Amniotic stem cell (primary cell): Measurements from ENCODE around the gene ZDHHC9.

ENCODE experiments used
- DNase-seq: peaks from one replicate; lab custom pipeline; 2025; lab: John Stamatoyannopoulos, UW

The ZDHHC9 gene

DNA sequence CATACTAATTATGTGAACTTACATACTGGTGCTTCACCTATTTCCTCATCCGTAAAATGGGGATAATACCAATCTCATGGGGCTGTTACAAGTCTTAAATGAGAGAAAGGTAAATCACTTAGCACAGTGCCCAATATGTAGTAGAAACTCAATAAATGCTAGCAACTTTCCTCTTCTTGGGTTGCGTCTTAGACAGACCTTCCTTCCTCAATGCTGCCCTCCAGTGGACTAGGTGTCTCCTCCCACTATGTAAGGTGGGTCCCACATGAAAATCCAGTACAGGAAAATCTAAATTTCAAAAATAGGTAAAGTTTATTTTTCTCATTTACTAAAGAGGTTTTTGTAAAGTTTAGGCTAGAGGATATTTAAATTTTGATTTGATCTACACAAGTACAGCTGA is 20.6 kb downstream of the ZDHHC9 start:
- no peak for DNase-seq

GRCh38 chrX:129818123-129818522 is 25.6 kb downstream of the ZDHHC9 start:
- DNase-seq, result no peak

DNA sequence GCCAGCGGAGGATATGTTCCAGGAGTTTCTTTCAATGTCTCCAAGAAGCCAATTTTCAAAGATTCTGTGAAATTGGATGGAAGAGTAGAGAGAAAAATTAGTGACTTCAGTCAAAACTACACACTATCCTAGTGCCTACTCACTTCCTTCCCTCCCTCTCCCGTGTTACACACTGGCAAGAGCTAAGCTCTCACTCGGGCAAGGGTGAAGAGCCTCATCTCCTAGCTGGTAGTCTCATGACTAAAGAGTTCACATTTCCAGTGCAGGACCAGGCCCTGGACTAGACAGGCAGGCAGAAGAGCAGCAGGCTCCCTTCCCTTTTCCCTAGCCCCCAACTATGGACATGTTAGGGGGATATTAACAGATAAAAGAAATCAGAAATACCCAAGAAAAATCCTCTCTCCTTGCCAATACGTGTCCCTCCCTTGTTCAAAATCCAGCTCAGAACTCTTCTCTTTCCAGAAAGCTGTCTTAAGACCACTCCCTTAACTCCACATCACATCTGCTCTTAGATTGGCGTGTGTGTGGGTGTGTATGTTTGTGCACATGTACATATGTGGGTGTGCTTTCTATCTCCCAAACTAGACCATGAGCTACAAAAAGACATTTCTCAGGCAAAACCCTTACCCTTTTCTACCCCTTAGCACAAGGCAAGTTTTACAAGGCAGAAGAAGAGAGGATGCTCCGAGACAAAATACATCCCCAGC is 29.9 kb downstream of the ZDHHC9 start:
- no peak for DNase-seq

- DNase-seq, result no peak
These were observed 34.6 kb downstream of the ZDHHC9 start for GRCh38 chrX:129808829-129809796.

DNA sequence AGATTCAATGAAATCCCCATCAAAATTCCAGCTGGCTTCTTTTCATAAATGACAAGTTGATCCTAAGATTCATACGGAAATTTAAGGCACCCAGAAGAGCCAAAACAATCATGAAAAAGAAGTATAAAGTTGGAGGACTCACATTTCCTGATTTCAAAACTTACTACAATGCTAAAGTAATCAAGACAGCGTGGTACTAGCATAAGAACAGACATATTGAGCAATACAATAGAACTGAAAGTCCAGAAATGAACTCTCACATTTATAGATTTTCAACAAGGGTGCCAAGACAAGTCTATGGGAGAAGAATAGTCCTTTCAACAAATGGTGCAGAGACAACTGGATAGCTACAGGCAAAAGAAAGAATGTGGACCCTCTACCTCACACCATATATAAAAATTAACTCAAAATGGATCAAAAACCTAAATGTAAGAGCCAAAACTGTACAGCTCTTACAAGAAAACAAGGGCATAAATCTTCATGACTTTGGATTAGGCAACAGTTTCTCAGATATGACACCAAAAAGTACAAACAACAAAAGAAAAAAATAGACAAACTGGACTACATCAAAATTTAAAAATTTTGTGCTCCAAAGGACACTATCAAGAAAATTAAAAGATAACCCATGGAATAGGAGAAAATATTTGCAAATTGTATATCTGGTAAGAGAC is 35.4 kb downstream of the ZDHHC9 start:
- no peak for DNase-seq

- DNase-seq, result no peak
These were observed 38.9 kb downstream of the ZDHHC9 start for GRCh38 chrX:129804806-129805205.

DNA sequence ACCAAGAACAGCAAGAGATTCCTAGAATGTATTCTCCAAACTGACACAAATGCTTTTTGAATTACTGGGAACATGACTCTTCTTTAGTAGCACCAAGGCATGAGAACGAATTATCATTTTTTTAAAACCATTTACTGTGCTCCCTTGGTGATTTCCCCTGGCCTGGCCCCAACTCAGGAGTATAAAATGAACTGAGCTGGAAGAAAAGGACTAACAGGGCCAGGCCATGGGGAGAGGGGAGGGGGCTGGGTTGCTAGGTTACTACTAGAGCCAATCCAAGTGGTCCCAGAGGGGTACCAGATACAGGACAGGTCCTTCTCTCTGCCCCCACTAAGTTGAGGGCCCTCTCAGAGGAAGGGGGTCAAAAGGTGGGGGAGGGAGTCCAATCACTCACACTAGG is 40.8 kb downstream of the ZDHHC9 start:
- no peak for DNase-seq

- no peak for DNase-seq
These were observed 43.5 kb downstream of the ZDHHC9 start for GRCh38 chrX:129800186-129800585.

- DNase-seq, result no peak
These were observed 44.8 kb downstream of the ZDHHC9 start for GRCh38 chrX:129798888-129799287.

DNA sequence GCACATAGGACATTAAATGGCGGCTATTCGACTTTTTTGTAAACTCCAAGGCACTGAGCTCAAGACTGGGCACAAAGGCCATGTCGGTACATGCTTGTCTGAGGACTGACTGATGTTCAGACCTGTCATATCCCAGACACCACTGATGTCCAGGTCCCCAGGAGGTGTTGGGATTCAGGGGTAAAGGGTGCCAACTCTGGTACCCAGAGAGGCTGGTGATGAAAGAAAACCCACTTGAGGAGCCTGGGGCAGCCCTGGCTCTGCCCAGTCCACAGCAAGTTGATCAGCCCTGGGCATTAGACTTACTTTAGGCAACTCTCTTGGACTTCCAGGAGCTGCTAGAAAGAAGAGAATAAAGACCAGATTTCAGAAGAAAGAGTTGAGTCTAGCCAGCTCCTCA is 45.2 kb downstream of the ZDHHC9 start:
- no peak for DNase-seq

- no peak for DNase-seq
These were observed 46.3 kb downstream of the ZDHHC9 start for GRCh38 chrX:129797251-129797906.

- no peak for DNase-seq
These were observed 48.1 kb downstream of the ZDHHC9 start for GRCh38 chrX:129795584-129795983.

DNA sequence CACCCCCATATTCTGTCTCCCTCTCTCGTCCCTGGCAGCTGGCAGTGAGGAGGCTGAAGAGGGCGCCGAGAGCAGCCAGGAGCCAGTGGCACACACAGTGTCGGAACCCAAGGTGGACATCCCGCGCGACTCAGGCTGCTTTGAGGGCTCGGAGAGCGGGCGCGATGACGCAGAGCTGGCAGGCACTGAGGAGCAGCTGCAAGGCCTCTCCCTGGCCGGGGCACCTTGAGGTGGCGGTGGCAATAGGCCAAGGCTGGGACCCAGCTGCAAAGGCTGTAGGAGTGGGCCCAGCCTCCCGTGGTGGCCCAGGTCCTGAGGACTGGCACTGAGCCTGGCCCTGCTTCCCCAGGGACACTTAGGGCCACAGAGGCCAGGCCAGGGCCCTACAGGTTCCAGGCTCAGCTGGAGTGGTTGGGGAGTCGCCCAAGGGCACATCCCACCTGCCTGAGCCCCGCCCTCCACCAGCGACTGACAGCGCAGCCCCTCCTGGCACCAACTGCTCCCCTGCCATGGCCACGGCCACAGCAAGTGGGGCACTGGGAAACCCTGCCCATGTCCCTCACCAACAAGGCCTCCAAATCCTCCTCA is 50.0 kb downstream of the ZDHHC9 start:
- no peak for DNase-seq

DNA sequence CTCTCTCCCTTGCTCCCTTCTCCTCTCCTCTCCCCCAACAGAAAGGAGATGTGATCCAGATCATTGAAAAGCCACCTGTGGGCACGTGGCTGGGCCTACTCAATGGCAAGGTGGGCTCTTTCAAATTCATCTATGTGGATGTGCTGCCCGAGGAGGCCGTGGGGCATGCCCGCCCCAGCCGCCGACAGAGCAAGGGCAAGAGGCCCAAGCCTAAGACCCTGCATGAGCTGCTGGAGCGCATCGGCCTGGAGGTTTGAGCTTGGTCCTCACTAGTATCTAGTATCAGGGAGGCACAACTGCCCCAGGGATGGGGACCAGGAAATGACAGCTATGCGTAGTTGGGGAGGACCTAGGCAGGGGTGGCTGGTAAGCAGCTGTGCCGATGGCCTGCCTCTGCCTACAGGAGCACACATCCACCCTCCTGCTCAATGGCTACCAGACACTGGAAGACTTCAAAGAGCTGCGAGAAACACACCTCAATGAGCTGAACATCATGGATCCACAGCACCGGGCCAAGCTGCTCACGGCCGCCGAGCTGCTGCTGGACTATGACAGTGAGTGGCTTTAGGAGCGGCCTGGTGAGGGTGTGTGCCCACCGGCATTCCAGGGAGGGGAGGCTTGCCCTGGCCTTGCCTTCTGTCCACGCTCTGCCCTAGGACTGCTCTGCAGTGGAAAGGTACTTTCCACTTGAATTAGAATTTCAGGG is 50.9 kb downstream of the ZDHHC9 start:
- no peak for DNase-seq

GRCh38 chrX:129791961-129792570 is 51.6 kb downstream of the ZDHHC9 start:
- no peak for DNase-seq

GRCh38 chrX:129791336-129791735 is 52.4 kb downstream of the ZDHHC9 start:
- no peak for DNase-seq

- no peak for DNase-seq
These were observed 52.9 kb downstream of the ZDHHC9 start for GRCh38 chrX:129790808-129791207.

DNA sequence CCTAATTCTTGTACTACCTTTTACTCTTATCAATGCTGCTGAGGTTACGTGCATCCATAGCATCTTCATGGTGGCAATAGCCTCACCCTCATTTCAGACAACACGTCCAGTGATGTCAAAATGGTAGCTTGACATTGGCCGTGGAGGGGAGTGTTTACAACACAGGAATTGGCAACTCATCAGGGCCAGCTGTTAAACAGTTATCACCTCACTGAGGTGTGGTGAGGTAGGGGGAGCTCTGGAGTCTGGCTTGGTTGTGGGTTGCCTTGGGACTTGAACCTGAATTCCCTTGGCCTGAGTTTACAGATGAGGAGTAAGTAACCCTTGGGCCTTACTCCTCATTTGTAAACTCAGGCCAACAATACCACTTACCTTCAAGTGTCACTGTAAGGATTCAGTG is 53.5 kb downstream of the ZDHHC9 start:
- no peak for DNase-seq

GRCh38 chrX:129788527-129788926 is 55.2 kb downstream of the ZDHHC9 start:
- no peak for DNase-seq

GRCh38 chrX:129787336-129788055 is 56.2 kb downstream of the ZDHHC9 start:
- no peak for DNase-seq
